HepG2 (cell line): ENCODE measurements around the gene TMCC2. TPM values are rescaled to one million over a fixed set of nuclear protein-coding genes. Genes with fewer than 3 reads are reported as not detected.

Source experiments
- HCFC1 ChIP-seq: fragments of 150-350 bp; IDR thresholded peaks from 2 replicates; pipeline ENCODE4 v1.6.1; 2014; ENCODE audit warnings: low read depth, low read length
- HMG20B ChIP-seq: conservative IDR thresholded peaks from 2 replicates; pipeline ENCODE4 v1.6.1; 2016; ENCODE audit warnings: missing genetic modification reagents, missing compliant biosample characterization
- HNRNPH1 ChIP-seq: fragments of 200-400 bp; formaldehyde crosslinking; optimal IDR thresholded peaks from 2 replicates; pipeline ENCODE3; 2017; ENCODE audit warnings: mild to moderate bottlenecking, low read depth, low read length
- IKZF4 ChIP-seq: sonication (generic); formaldehyde crosslinking; IDR thresholded peaks from 2 replicates; pipeline ENCODE4 v1.5.1; 2020; ENCODE audit warnings: borderline replicate concordance, mild to moderate bottlenecking, low read depth, missing genetic modification reagents; ENCODE audit errors: not compliant biosample characterization
- MED1 ChIP-seq: sonication (generic); formaldehyde crosslinking; IDR thresholded peaks from 2 replicates; pipeline ENCODE4 v1.4.0; 2020; ENCODE audit warnings: missing genetic modification reagents
- MED8 ChIP-seq: sonication (generic); formaldehyde crosslinking; IDR thresholded peaks from 2 replicates; pipeline ENCODE4 v1.8.1; 2023; ENCODE audit warnings: mild to moderate bottlenecking, missing genetic modification reagents; ENCODE audit not compliant: insufficient replicate concordance
- MYNN ChIP-seq: sonication (generic); formaldehyde crosslinking; IDR thresholded peaks from 2 replicates; pipeline ENCODE4 v1.4.0; 2020; ENCODE audit warnings: mild to moderate bottlenecking, low read depth, missing genetic modification reagents
- NCOA5 ChIP-seq: sonication (generic); formaldehyde crosslinking; IDR thresholded peaks from 2 replicates; pipeline ENCODE4 v1.4.0; 2020; ENCODE audit warnings: missing genetic modification reagents
- RFX5 ChIP-seq: IDR thresholded peaks from 2 replicates; pipeline ENCODE4 v1.6.1; 2011; ENCODE audit warnings: low read depth, low read length, improper control_type of control experiment
- SIN3B ChIP-seq: fragments of 150-350 bp; IDR thresholded peaks from 2 replicates; pipeline ENCODE4 v1.6.1; 2014; ENCODE audit warnings: low read length
- ZMYM2 ChIP-seq: sonication (generic); formaldehyde crosslinking; IDR thresholded peaks from 2 replicates; pipeline ENCODE4 v1.8.0; 2022; ENCODE audit warnings: mild to moderate bottlenecking, missing genetic modification reagents
- ZNF547 ChIP-seq: sonication (generic); formaldehyde crosslinking; IDR thresholded peaks from 2 replicates; pipeline ENCODE4 v1.5.1; 2020; ENCODE audit warnings: mild to moderate bottlenecking, missing genetic modification reagents
- ZNF572 ChIP-seq: sonication (generic); formaldehyde crosslinking; IDR thresholded peaks from 2 replicates; pipeline ENCODE4 v1.5.1; 2020; ENCODE audit warnings: mild to moderate bottlenecking, missing genetic modification reagents
- ZNF629 ChIP-seq: sonication (generic); formaldehyde crosslinking; conservative IDR thresholded peaks from 2 replicates; pipeline ENCODE4 v1.5.0; 2020; ENCODE audit warnings: missing genetic modification reagents
- ZNF839 ChIP-seq: sonication (generic); formaldehyde crosslinking; IDR thresholded peaks from 2 replicates; pipeline ENCODE4 v1.4.0; 2020; ENCODE audit warnings: missing genetic modification reagents, mild to moderate bottlenecking, borderline replicate concordance
- polyA plus RNA-seq, 8 experiments: library from polyadenylated mRNA; depleted of rRNA in 3 of 8; stranded (reverse) in 7 of 8; unstranded in 1 of 8; fragments of >200 nt; fragmentation: Illumina TruSeq in 4 of 8; extraction: Trizol in 4 of 8; gene quantifications; 2 replicates each; pipeline versions ENCODE4 v1.2.1 to v1.2.3, GENCODE V29; 2011 to 2016; ENCODE audit warnings: low read depth in 4 of 8, missing spikeins in 1 of 8, mixed read lengths in 1 of 8; ENCODE audit not compliant: insufficient read depth in 1 of 8
- total RNA-seq, 5 experiments: library from RNA; depleted of rRNA; stranded (reverse); fragments of >200 nt; fragmentation: Illumina TruSeq; extraction: Trizol; gene quantifications; 2 replicates each; pipeline ENCODE4 v1.2.3, GENCODE V29; 2016; ENCODE audit warnings: low read depth in 1 of 5
- TF ChIP-seq, protein P1 (sequence below): sonication (generic); formaldehyde crosslinking; IDR thresholded peaks from 2 replicates; pipeline ENCODE4 v1.5.1; 2020; ENCODE audit warnings: missing genetic modification reagents, mild to moderate bottlenecking, borderline replicate concordance
- TF ChIP-seq, protein P2 (sequence below): IDR thresholded peaks from 2 replicates; pipeline ENCODE4 v1.6.1; 2018; ENCODE audit warnings: missing genetic modification reagents, mild to moderate bottlenecking, missing compliant biosample characterization
- TF ChIP-seq, protein P3 (sequence below): sonication (generic); formaldehyde crosslinking; IDR thresholded peaks from 2 replicates; pipeline ENCODE4 v1.5.0; 2020; ENCODE audit warnings: missing genetic modification reagents
- TF ChIP-seq, protein P4 (sequence below): sonication (generic); formaldehyde crosslinking; IDR thresholded peaks from 2 replicates; pipeline ENCODE4 v1.5.0; 2020; ENCODE audit warnings: missing genetic modification reagents
- TF ChIP-seq, protein P5 (sequence below): sonication (generic); formaldehyde crosslinking; IDR thresholded peaks from 2 replicates; pipeline ENCODE4 v1.5.1; 2020; ENCODE audit warnings: mild to moderate bottlenecking, missing genetic modification reagents

Gene TMCC2
- total and polyA plus RNA-seq, 2 of the 13 experiments (the other 11 are each of a cell fraction or from before 2014, with no cell fraction given) = 0.12 to 0.24 TPM

DNA sequence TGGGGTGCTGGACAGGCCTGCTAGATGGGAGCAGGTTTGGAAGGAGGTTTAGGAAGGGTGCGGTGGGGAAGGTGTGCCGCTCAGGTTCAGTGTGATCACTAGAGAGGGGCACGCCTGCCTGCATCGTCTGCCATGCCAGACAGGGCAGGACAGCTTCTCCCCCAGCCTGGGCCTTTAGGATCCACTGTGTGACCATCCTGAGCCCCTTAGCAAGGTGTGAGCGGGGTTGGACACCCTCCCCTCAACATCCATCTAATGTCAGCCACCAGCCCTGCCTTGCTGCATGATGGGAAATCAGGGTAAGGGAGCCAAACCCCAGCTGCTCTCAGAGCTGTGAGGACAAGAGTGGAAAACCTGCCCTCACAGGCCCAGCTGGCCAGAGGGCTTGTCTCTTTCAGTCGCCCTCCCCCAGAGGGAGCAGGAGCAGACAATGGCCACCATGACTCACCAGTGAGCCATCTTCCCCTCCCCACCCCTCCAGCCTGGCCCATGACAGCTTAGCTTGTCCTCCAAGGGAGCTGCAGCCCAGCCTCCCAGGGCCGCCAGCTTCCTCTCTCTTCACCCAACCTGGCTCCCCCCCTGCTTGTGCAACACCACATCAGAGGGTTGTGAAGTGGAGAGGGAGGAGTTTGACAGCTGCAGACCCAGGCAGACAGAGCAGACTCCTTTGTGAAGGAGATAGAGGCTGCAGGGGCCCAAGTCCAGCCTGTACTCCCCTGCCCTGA is 56.8 kb downstream of the TMCC2 start (continued):
- no peak for TF ChIP-seq HCFC1
- TF ChIP-seq ZMYM2 = no peak
- no peak for TF ChIP-seq MYNN (CRISPR knock-in tag)
- TF ChIP-seq ZNF629 = no peak
- TF ChIP-seq IKZF4 = no peak
- TF ChIP-seq MED8 = no peak
- TF ChIP-seq SIN3B = no peak
- TF ChIP-seq, protein P1, sequence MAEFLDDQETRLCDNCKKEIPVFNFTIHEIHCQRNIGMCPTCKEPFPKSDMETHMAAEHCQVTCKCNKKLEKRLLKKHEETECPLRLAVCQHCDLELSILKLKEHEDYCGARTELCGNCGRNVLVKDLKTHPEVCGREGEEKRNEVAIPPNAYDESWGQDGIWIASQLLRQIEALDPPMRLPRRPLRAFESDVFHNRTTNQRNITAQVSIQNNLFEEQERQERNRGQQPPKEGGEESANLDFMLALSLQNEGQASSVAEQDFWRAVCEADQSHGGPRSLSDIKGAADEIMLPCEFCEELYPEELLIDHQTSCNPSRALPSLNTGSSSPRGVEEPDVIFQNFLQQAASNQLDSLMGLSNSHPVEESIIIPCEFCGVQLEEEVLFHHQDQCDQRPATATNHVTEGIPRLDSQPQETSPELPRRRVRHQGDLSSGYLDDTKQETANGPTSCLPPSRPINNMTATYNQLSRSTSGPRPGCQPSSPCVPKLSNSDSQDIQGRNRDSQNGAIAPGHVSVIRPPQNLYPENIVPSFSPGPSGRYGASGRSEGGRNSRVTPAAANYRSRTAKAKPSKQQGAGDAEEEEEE (CRISPR knock-in tag) = no peak
- peak; percentile 59; the same call in 1 of the 2 replicates for TF ChIP-seq MED1
- no peak for TF ChIP-seq RFX5
- no peak for TF ChIP-seq HMG20B
- TF ChIP-seq, protein P2, sequence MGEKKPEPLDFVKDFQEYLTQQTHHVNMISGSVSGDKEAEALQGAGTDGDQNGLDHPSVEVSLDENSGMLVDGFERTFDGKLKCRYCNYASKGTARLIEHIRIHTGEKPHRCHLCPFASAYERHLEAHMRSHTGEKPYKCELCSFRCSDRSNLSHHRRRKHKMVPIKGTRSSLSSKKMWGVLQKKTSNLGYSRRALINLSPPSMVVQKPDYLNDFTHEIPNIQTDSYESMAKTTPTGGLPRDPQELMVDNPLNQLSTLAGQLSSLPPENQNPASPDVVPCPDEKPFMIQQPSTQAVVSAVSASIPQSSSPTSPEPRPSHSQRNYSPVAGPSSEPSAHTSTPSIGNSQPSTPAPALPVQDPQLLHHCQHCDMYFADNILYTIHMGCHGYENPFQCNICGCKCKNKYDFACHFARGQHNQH (CRISPR knock-in tag) = no peak
- TF ChIP-seq, protein P3, sequence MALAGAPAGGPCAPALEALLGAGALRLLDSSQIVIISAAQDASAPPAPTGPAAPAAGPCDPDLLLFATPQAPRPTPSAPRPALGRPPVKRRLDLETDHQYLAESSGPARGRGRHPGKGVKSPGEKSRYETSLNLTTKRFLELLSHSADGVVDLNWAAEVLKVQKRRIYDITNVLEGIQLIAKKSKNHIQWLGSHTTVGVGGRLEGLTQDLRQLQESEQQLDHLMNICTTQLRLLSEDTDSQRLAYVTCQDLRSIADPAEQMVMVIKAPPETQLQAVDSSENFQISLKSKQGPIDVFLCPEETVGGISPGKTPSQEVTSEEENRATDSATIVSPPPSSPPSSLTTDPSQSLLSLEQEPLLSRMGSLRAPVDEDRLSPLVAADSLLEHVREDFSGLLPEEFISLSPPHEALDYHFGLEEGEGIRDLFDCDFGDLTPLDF (CRISPR knock-in tag) = no peak
- TF ChIP-seq NCOA5 (CRISPR knock-in tag) = no peak
- TF ChIP-seq, protein P4, sequence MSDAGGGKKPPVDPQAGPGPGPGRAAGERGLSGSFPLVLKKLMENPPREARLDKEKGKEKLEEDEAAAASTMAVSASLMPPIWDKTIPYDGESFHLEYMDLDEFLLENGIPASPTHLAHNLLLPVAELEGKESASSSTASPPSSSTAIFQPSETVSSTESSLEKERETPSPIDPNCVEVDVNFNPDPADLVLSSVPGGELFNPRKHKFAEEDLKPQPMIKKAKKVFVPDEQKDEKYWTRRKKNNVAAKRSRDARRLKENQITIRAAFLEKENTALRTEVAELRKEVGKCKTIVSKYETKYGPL (CRISPR knock-in tag) = no peak
- no peak for TF ChIP-seq ZNF547 (CRISPR knock-in tag)
- TF ChIP-seq, protein P5, sequence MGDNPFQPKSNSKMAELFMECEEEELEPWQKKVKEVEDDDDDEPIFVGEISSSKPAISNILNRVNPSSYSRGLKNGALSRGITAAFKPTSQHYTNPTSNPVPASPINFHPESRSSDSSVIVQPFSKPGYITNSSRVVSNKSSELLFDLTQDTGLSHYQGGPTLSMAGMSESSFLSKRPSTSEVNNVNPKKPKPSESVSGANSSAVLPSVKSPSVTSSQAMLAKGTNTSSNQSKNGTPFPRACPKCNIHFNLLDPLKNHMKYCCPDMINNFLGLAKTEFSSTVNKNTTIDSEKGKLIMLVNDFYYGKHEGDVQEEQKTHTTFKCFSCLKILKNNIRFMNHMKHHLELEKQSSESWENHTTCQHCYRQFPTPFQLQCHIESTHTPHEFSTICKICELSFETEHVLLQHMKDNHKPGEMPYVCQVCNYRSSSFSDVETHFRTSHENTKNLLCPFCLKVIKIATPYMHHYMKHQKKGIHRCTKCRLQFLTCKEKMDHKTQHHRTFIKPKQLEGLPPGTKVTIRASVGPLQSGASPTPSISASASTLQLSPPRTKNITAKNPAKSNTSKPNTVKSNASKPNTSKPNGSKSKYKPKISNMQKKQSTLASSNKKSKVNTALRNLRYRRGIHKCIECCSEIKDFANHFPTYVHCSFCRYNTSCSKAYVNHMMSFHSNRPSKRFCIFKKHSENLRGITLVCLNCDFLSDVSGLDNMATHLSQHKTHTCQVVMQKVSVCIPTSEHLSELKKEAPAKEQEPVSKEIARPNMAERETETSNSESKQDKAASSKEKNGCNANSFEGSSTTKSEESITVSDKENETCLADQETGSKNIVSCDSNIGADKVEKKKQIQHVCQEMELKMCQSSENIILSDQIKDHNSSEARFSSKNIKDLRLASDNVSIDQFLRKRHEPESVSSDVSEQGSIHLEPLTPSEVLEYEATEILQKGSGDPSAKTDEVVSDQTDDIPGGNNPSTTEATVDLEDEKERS (CRISPR knock-in tag) = peak; percentile 77; the same call in 1 of the 2 replicates
- TF ChIP-seq HNRNPH1 = peak; percentile 52
- no peak for TF ChIP-seq ZNF839
- no peak for TF ChIP-seq ZNF572
